ENCODE data around the gene GPR155. TPM values are rescaled to one million over a fixed set of nuclear protein-coding genes. Genes with fewer than 3 reads are reported as not detected.

The GPR155 gene
- total and polyA plus RNA-seq, 2 experiments from 2014 or later = 1.2 to 1.3 TPM

DNA sequence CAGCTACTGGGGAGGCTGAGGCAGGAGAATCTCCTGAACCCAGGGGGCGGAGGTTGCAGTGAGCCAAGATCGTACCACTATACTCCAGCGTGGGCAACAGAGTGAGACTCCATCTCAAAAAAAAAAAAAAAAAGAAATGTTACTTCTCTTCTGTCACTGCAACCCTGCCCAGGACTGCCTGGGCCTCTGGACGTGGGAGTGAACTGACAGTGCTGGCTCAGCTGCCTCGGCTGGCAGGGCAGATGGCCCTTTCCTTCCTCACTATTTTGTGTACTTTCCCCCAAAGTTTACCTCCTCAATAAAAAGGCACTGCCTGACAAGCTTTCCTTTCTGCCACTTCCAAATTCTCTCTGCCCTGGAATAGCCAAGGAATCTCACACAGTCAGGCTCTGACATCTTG lies 12.5 kb upstream of the GPR155 start (continued):
- TF ChIP-seq REST (IDR thresholded peaks at IDR 0.05; ENCODE audit: unreplicated experiment) = no peak
- no peak for TF ChIP-seq ZNF331 (CRISPR knock-in tag; IDR thresholded peaks at IDR 0.05; ENCODE audit: low read depth)
- TF ChIP-seq EZH2 (IDR thresholded peaks at IDR 0.05; ENCODE audit: low read depth, unreplicated experiment) = no peak

- H3K4me3 Mint-ChIP-seq = no peak overlapping the region
- H3K27ac Mint-ChIP-seq = no peak overlapping the region
- no peak overlapping the region for H3K4me2 ChIP-seq
- peak; percentile 56 for DNase-seq (ENCODE audit: low spot score)
- H3K27ac ChIP-seq (ENCODE audit: low read depth) = no peak overlapping the region
- no peaks in the 10 kb centered on the region for H3K36me3 ChIP-seq (ENCODE audit: insufficient read depth)
- peaks cover 4% of the 10 kb centered on the region; the same call in 1 of the 2 replicates for H3K9me2 ChIP-seq (ENCODE audit: insufficient read depth)
- H3K27me3 Mint-ChIP-seq (ENCODE audit: insufficient read depth, low read depth, poor library complexity) = no peaks in the 10 kb centered on the region
- no peak overlapping the region for H3K4me3 ChIP-seq
- no peaks in the 10 kb centered on the region for H4K20me1 ChIP-seq (replicated peaks; ENCODE audit: insufficient read depth)
- H3K9me3 Mint-ChIP-seq = no peaks in the 10 kb centered on the region
- ATAC-seq = peak; percentile 94
- H3K27me3 ChIP-seq (ENCODE audit: insufficient read depth) = no peaks in the 10 kb centered on the region
- peaks cover 4% of the 10 kb centered on the region; the same call in 1 of the 2 replicates for H3K4me1 ChIP-seq (ENCODE audit: insufficient read depth)
- H2AFZ ChIP-seq = peak overlapping the region; percentile 9; the same call in 1 of the 2 replicates
- no peaks in the 10 kb centered on the region; the same call in 2 of the 3 replicates for H3K36me3 Mint-ChIP-seq (ENCODE audit: low read depth)
- TF ChIP-seq ZNF462 (CRISPR knock-in tag; IDR thresholded peaks at IDR 0.05) = no peak
- H3K4me1 Mint-ChIP-seq = peaks cover 10% of the 10 kb centered on the region
- H3F3A ChIP-seq (replicated peaks; ENCODE audit: low read depth) = no peaks in the 10 kb centered on the region
- no peaks in the 10 kb centered on the region for H3K79me2 ChIP-seq (replicated peaks; ENCODE audit: insufficient read depth)
These were observed 8.7 kb upstream of the GPR155 start for GRCh38 chr2:174495365-174496012.
